Measurements from ENCODE around the gene ZBTB20.

The ZBTB20 gene

GRCh38 chr3:114745322-114746240, 401.5 kb downstream of the ZBTB20 start:
- DNase-seq: no peak

GRCh38 chr3:114743746-114744485, 403.2 kb downstream of the ZBTB20 start:
- DNase-seq: no peak

GRCh38 chr3:114741066-114741465, 406.0 kb downstream of the ZBTB20 start:
- DNase-seq: no peak

- DNase-seq: no peak
Observed at GRCh38 chr3:114739627-114740026, 407.5 kb downstream of the ZBTB20 start.

GRCh38 chr3:114732353-114732752, 414.7 kb downstream of the ZBTB20 start:
- no peak for DNase-seq

- no peak for DNase-seq
Observed at GRCh38 chr3:114730397-114730796, 416.7 kb downstream of the ZBTB20 start.

DNA sequence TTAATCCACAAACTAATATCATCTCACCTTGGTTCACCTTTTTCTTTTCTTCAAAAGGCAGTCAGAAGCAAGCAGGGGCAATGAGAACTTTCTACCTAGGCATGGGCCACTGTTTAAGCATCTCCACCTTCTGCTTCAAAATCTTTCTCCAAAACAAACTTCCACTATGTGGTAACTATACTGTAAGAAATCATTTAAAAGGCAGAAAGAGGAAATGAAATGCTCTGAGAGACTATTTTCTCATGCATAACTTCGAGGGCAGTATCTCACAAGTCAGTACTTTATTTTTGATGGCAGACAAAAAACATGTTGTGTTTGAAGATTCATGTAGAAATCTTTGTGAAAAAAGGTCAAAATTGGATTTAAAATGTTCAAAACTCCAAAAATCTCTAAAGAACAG, 419.7 kb downstream of the ZBTB20 start:
- no peak for DNase-seq

- no peak for DNase-seq
Observed at GRCh38 chr3:114725966-114726365, 421.1 kb downstream of the ZBTB20 start.

- no peak for DNase-seq
Observed at GRCh38 chr3:114722530-114722929, 424.6 kb downstream of the ZBTB20 start.

DNA sequence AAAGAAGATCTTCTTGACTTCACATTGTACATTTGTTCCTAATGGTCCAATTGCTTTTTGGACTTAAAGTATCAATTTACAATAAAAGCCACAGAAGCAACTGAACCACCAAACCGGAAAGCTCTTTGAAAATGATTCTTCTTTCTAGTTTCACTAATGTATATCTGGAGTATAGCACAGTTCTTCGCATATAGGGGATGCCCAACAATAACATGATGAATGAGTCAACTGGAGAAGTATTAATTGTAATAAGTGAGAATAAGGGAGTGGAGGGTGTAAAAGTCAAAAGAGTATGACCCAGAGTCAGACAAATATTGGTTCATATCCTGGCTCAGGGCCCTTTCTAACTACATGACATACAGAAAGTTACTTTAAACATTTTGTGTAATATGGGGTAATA, 425.2 kb downstream of the ZBTB20 start:
- no peak for DNase-seq

DNA sequence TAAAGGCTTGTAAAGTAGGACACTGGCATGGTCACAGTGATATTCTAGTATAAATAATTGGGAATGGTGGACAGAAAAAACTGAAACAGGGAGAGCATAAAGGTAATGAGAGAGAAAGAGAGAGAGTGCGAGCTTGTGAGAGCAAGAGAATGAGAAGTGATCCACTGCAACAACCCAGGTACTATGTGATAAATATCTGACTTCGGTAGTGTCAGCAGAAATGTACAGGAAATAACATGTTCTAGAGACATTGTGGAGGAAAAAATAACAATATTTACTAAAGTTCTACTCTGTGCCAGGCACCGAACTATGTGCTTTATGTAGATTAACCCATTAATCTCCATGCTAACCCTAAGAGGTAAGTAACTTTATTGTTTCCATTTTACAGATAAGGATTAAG, 425.9 kb downstream of the ZBTB20 start:
- DNase-seq: no peak

DNA sequence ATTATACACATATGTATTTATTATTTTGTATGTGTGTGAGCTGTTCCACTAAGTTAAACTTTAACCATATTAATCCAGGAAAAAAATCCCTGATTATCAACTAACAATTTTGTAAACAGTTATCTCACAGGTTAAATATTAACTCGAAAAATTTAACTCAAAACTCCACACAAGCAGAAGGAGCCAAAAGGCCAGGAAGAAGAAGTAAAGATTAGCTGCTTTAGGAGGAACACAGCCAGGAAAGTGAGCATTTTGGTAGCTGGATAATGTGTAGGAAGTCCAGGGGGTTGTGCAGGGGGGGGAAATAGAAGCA, 428.2 kb downstream of the ZBTB20 start:
- no peak for DNase-seq

GRCh38 chr3:114718071-114718897, 428.8 kb downstream of the ZBTB20 start:
- no peak for DNase-seq

- DNase-seq: no peak
Observed at GRCh38 chr3:114716916-114717315, 430.2 kb downstream of the ZBTB20 start.

- DNase-seq: no peak
Observed at GRCh38 chr3:114716126-114716525, 431.0 kb downstream of the ZBTB20 start.

DNA sequence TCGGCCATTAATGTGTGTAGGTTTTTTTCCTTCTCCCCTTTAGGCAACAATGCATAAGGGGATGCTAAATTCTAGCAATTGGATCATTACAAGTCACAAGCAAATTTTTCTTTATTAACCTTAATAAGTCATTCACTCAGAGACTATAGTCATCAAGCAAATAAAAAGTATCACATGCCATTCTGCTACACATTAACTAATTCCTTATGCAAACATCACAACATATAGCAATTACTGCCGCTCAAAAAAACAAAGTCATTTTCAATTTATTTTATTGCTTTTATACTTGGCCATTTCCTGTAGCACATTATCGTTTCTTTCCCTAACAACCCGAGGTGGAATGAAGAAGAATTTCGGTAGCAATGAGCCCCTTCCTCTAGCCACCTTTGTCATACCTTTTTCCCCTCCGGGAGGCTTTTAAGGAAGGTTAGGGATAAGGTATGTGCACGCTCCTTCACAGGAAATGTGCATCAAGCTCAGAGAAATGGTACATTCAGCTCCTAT, 432.1 kb downstream of the ZBTB20 start:
- no peak for DNase-seq

- DNase-seq: no peak
Observed at GRCh38 chr3:114714237-114714636, 432.9 kb downstream of the ZBTB20 start.

GRCh38 chr3:114712728-114713492, 434.2 kb downstream of the ZBTB20 start:
- DNase-seq: no peak

DNA sequence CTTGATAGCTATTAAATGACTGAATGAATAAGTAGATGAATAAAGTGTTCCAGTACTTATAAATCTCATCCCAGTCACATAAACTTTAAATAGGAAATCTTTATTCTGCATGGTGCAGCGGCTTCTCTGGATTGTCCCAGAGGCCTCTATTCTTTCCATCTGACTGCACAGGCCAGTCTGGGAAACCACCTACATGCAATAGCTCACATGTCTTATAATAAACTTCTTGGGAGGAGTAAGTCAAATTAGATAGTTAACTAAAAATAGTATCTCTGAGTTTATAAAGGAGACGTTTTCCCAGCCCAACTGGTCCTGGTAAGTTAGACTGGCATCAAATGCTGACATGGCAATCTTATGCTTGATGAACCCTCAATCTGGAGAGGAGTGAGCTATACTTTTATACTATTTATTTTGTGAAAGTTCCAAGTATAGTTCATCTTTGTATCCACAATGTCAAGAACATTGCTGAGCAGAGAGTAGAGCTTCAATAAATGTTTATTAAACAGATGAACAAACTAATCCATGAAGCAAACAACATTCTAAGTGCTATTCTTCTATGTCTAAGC, 435.7 kb downstream of the ZBTB20 start:
- no peak for DNase-seq

- DNase-seq: no peak
Observed at GRCh38 chr3:114709102-114709501, 438.0 kb downstream of the ZBTB20 start.

- no peak for DNase-seq
Observed at GRCh38 chr3:114707252-114707860, 439.7 kb downstream of the ZBTB20 start.

Measured in right hindlimb (tissue), 1 donor.